Hepatocyte (in vitro differentiated cells): ENCODE measurements around the gene SLC25A19. TPM values are rescaled to one million over a fixed set of nuclear protein-coding genes. Genes with fewer than 3 reads are reported as not detected.

ENCODE experiments used
- DNase-seq: peaks from one replicate; pipeline ENCODE4 v3.0.0-alpha.2; 2016; ENCODE audit warnings: low spot score
- H2AFZ ChIP-seq: fragments of 200-600 bp; sonication (generic); 2 replicates; pipeline ENCODE4 v1.6.0; 2016; ENCODE audit warnings: antibody characterized with exemption, mild to moderate bottlenecking
- H3K27ac ChIP-seq: fragments of 200-600 bp; sonication (generic); 2 replicates; pipeline ENCODE4 v1.5.1; 2016; ENCODE audit warnings: mild to moderate bottlenecking
- H3K27me3 ChIP-seq: fragments of 200-600 bp; sonication (generic); 2 replicates; pipeline ENCODE4 v1.6.1; 2016
- H3K36me3 ChIP-seq: fragments of 200-600 bp; sonication (generic); replicated peaks from 2 replicates; pipeline ENCODE4 v1.5.1; 2016; ENCODE audit warnings: low read depth; ENCODE audit not compliant: insufficient read depth
- H3K4me1 ChIP-seq: fragments of 200-600 bp; sonication (generic); 2 replicates; pipeline ENCODE4 v1.5.1; 2016; ENCODE audit warnings: mild to moderate bottlenecking, moderate library complexity; ENCODE audit not compliant: insufficient read depth
- H3K4me2 ChIP-seq: fragments of 200-600 bp; sonication (generic); 2 replicates; pipeline ENCODE4 v1.6.0; 2016
- H3K4me3 ChIP-seq: fragments of 200-600 bp; sonication (generic); 2 replicates; pipeline ENCODE4 v1.5.1; 2016; ENCODE audit warnings: mild to moderate bottlenecking
- H3K79me2 ChIP-seq: fragments of 200-600 bp; sonication (generic); 2 replicates; pipeline ENCODE4 v1.6.0; 2017; ENCODE audit warnings: mild to moderate bottlenecking
- H3K9me2 ChIP-seq: fragments of 200-600 bp; sonication (generic); replicated peaks from 2 replicates; pipeline ENCODE4 v1.6.0; 2017; ENCODE audit warnings: mild to moderate bottlenecking; ENCODE audit not compliant: insufficient read depth
- H3K9me3 ChIP-seq: fragments of 200-600 bp; sonication (generic); 2 replicates; pipeline ENCODE4 v1.5.1; 2016; ENCODE audit warnings: low read depth, mild to moderate bottlenecking
- H4K20me1 ChIP-seq: fragments of 200-600 bp; sonication (generic); 2 replicates; pipeline ENCODE4 v1.6.0; 2016; ENCODE audit warnings: mild to moderate bottlenecking; ENCODE audit not compliant: insufficient read depth, poor library complexity, severe bottlenecking
- EZH2 ChIP-seq: fragments of 200-600 bp; sonication (generic); IDR thresholded peaks from 2 replicates; pipeline ENCODE4 v1.6.1; 2016; ENCODE audit warnings: antibody characterized with exemption, mild to moderate bottlenecking, borderline replicate concordance
- EZH2phosphoT487 ChIP-seq: fragments of 200-600 bp; sonication (generic); IDR thresholded peaks from one replicate; pipeline ENCODE4 v1.6.1; 2018; ENCODE audit warnings: antibody characterized with exemption, mild to moderate bottlenecking, low read depth, moderate library complexity; ENCODE audit not compliant: unreplicated experiment, severe bottlenecking
- WGBS: methylation state at CpG from one replicate; pipeline ENCODE4 v1.1.6; 2016; ENCODE audit warnings: low lambda C conversion rate; ENCODE audit errors: missing lambda C conversion rate; 5-methylcytosine and 5-hydroxymethylcytosine counted together
- polyA plus RNA-seq: library from polyadenylated mRNA; unstranded; fragments of >200 nt; fragmentation: Nextera tagmentation; extraction: Ambion mirVana; gene quantifications from 2 replicates; pipeline ENCODE4 v1.2.1, GENCODE V29; 2016
- total RNA-seq: library from RNA; depleted of rRNA; stranded (reverse); fragments of >200 nt; gene quantifications from 2 replicates; pipeline ENCODE4 v1.2.3, GENCODE V29; 2014
- TF ChIP-seq, protein P1 (sequence below): fragments of 200-600 bp; sonication (generic); IDR thresholded peaks from 2 replicates; pipeline ENCODE4 v1.5.1; 2016; ENCODE audit warnings: antibody characterized with exemption, mild to moderate bottlenecking; ENCODE audit not compliant: poor library complexity

The SLC25A19 gene
- total and polyA plus RNA-seq, 2 experiments from 2014 or later: 4.6 to 7.6 TPM

GRCh38 chr17:75270218-75270965 lies 18.8 kb downstream of the SLC25A19 start:
- no peaks in the 10 kb centered on the region for H3K79me2 ChIP-seq
- no peaks in the 10 kb centered on the region for H3K9me2 ChIP-seq
- H3K27ac ChIP-seq: peak overlapping the region; percentile 98
- peaks cover 7% of the 10 kb centered on the region for H3K4me1 ChIP-seq
- H3K9me3 ChIP-seq: no peaks in the 10 kb centered on the region
- H3K27me3 ChIP-seq: no peaks in the 10 kb centered on the region
- H3K36me3 ChIP-seq: no peaks in the 10 kb centered on the region
- WGBS: 2% methylated on average over 47 of the region's 47 CpGs
- no peak for TF ChIP-seq EZH2phosphoT487
- no peak for TF ChIP-seq EZH2
- TF ChIP-seq, protein P1, sequence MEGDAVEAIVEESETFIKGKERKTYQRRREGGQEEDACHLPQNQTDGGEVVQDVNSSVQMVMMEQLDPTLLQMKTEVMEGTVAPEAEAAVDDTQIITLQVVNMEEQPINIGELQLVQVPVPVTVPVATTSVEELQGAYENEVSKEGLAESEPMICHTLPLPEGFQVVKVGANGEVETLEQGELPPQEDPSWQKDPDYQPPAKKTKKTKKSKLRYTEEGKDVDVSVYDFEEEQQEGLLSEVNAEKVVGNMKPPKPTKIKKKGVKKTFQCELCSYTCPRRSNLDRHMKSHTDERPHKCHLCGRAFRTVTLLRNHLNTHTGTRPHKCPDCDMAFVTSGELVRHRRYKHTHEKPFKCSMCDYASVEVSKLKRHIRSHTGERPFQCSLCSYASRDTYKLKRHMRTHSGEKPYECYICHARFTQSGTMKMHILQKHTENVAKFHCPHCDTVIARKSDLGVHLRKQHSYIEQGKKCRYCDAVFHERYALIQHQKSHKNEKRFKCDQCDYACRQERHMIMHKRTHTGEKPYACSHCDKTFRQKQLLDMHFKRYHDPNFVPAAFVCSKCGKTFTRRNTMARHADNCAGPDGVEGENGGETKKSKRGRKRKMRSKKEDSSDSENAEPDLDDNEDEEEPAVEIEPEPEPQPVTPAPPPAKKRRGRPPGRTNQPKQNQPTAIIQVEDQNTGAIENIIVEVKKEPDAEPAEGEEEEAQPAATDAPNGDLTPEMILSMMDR: peak; percentile 49
- H2AFZ ChIP-seq: peak overlapping the region; percentile 100
- H3K4me2 ChIP-seq: peak overlapping the region; percentile 99
- H3K4me3 ChIP-seq: peak overlapping the region; percentile 100
- H4K20me1 ChIP-seq: no peaks in the 10 kb centered on the region
- DNase-seq: peak; percentile 88

GRCh38 chr17:75269844-75270217 lies 19.4 kb downstream of the SLC25A19 start:
- no peak for DNase-seq
- Histone ChIP-seq H3K9me2 (no peaks in the 10 kb centered on the region), H3K36me3 (no peaks in the 10 kb centered on the region), H3K4me3 (peak overlapping the region; percentile 17), H3K4me1 (peaks cover 7% of the 10 kb centered on the region), H3K27me3 (no peaks in the 10 kb centered on the region), H3K4me2 (peak overlapping the region; percentile 99), H4K20me1 (no peaks in the 10 kb centered on the region), H3K27ac (peak overlapping the region; percentile 98), H3K79me2 (no peaks in the 10 kb centered on the region), H2AFZ (peak overlapping the region; percentile 100), H3K9me3 (no peaks in the 10 kb centered on the region)
- no peak for TF ChIP-seq EZH2
- TF ChIP-seq, protein P1: no peak
- TF ChIP-seq EZH2phosphoT487: no peak
- 32% methylated on average over 6 of the region's 6 CpGs for WGBS

- H3K4me1 ChIP-seq: peaks cover 7% of the 10 kb centered on the region
- peak overlapping the region; percentile 34 for H3K27ac ChIP-seq
- TF ChIP-seq, protein P1: peak; percentile 24
- no peak for TF ChIP-seq EZH2phosphoT487
- TF ChIP-seq EZH2: no peak
- no peaks in the 10 kb centered on the region for H3K9me2 ChIP-seq
- H3K36me3 ChIP-seq: no peaks in the 10 kb centered on the region
- peaks cover 9% of the 10 kb centered on the region for H3K79me2 ChIP-seq
- H4K20me1 ChIP-seq: no peaks in the 10 kb centered on the region
- 40% methylated on average over 14 of the region's 14 CpGs for WGBS
- no peak overlapping the region for H2AFZ ChIP-seq
- H3K4me3 ChIP-seq: no peak overlapping the region
- DNase-seq: peak; percentile 77
- no peaks in the 10 kb centered on the region for H3K9me3 ChIP-seq
- no peaks in the 10 kb centered on the region for H3K27me3 ChIP-seq
- no peak overlapping the region for H3K4me2 ChIP-seq
Observed at GRCh38 chr17:75267411-75268232, 21.6 kb downstream of the SLC25A19 start.
